GM10248 (cell line): Measurements from ENCODE around the gene RBBP5.

Source experiments
- CTCF ChIA-PET: fragments of 300-600 bp; sonication (Branson Sonifier 250); formaldehyde crosslinking; extraction: SDS; loops from one replicate; lab custom pipeline; 2021; ENCODE audit warnings: antibody characterized with exemption; lab: Yijun Ruan, JAX
- POLR2A ChIA-PET: fragments of 350-650 bp; sonication (Branson Sonifier 250); formaldehyde crosslinking; extraction: SDS; loops from one replicate; lab custom pipeline; 2020; ENCODE audit warnings: antibody characterized with exemption; lab: Yijun Ruan, JAX
- DNase-seq: peaks from one replicate; pipeline ENCODE4 v3.0.0; 2012; ENCODE audit errors: extremely low spot score
- CTCF ChIP-seq: IDR thresholded peaks from 2 replicates; pipeline ENCODE4 v1.5.1; 2012; ENCODE audit warnings: mild to moderate bottlenecking, low read depth; ENCODE audit errors: extremely low read depth, missing control alignments, control extremely low read depth

RBBP5 gene

GRCh38 chr1:205041001-205041715 is 80.6 kb downstream of the RBBP5 start:
- ChIA-PET CTCF (interaction anchor here (1.1 to 2.4 kb wide), 3 partner anchors 11 to 27 kb away, joined by 3 to 10 read pairs (median 3); no protein-coding TSS in a partner anchor), POLR2A (no interaction called here)
- TF ChIP-seq CTCF = no peak
- DNase-seq = no peak

- ChIA-PET POLR2A (no interaction called here), CTCF (interaction anchor here (2.1 kb wide), 1 partner anchor 23 kb away, joined by 8 read pairs; no protein-coding TSS in a partner anchor)
- no peak for TF ChIP-seq CTCF
- no peak for DNase-seq
Measured at GRCh38 chr1:205038132-205038786, 83.5 kb downstream of the RBBP5 start.

GRCh38 chr1:205037539-205037938 is 84.2 kb downstream of the RBBP5 start:
- no peak for DNase-seq
- no peak for TF ChIP-seq CTCF
- POLR2A ChIA-PET = no interaction called here
- CTCF ChIA-PET = interaction anchor here (1.0 to 2.1 kb wide), 2 partner anchors 19 to 24 kb away, joined by 3 to 8 read pairs; no protein-coding TSS in a partner anchor
